Measurements from ENCODE around the gene C15orf39. TPM values are rescaled to one million over a fixed set of nuclear protein-coding genes. Genes with fewer than 3 reads are reported as not detected.

C15orf39 gene
- total RNA-seq, 4 donors from 2014 or later: 10.6 to 18.3 (median 16.7) TPM

Small RNA genes within 50 kb of the gene (small RNA-seq; reads per million reads assigned to genes)
- not detected for gene AC068338.1

Other genes with a start within 250 kb of the C15orf39 start
- 10 to 100 TPM; 14.2 to 23.1 (median 16.4) TPM for gene RPP25, start 245.1 kb upstream of the C15orf39 start, total RNA-seq
- gene SCAMP5, start 206.3 kb upstream of the C15orf39 start, total RNA-seq: 10 to 100 TPM in 2 of 4 donors, 1 to 10 TPM in 2; 7.6 to 16.7 (median 10.1) TPM
- 10 to 100 TPM in 3 of 4 donors, 1 to 10 TPM in 1; 3.5 to 31.2 (median 20.6) TPM for gene PPCDC, start 178.3 kb upstream of the C15orf39 start, total RNA-seq
- gene GOLGA6C, start 56.5 kb downstream of the C15orf39 start, total RNA-seq: not detected
- gene GOLGA6D, start 81.0 kb downstream of the C15orf39 start, total RNA-seq: not detected
- gene COMMD4, start 134.2 kb downstream of the C15orf39 start, total RNA-seq: 10 to 100 TPM; 58.1 to 83.6 (median 61.1) TPM
- gene NEIL1, start 145.2 kb downstream of the C15orf39 start, total RNA-seq: 10 to 100 TPM; 25.2 to 71.9 (median 48.8) TPM
- 100 to 1,000 TPM; 200 to 357 (median 226) TPM for gene MAN2C1, start 166.7 kb downstream of the C15orf39 start, total RNA-seq
- 100 to 1,000 TPM in 1 of 4 donors, 10 to 100 TPM in 3; 51.4 to 146 (median 84.2) TPM for gene SIN3A, start 249.8 kb downstream of the C15orf39 start, total RNA-seq